PFSK-1 (cell line): ENCODE results near the gene OCEL1.

Experiments
- REST ChIP-seq, 2 experiments: IDR thresholded peaks; 2 replicates each; pipeline versions ENCODE4 v1.6.1 to v1.8.0; 2011 to 2012; ENCODE audit warnings: low read depth in 2 of 2, low read length in 2 of 2, control low read depth in 1 of 2, inconsistent platforms in 1 of 2, mild to moderate bottlenecking in 1 of 2, moderate library complexity in 1 of 2; ENCODE audit not compliant: insufficient read depth in 1 of 2
- TAF1 ChIP-seq: IDR thresholded peaks from 2 replicates; pipeline ENCODE4 v1.6.1; 2012; ENCODE audit warnings: low read length, control low read depth, borderline replicate concordance; ENCODE audit not compliant: insufficient read depth

GRCh38 chr19:17255150-17255621, 29.2 kb downstream of the OCEL1 start:
- TF ChIP-seq REST (IDR thresholded peaks at IDR 0.05; ENCODE audit: insufficient read depth in 1 of 2, low read depth in 2 of 2, low read length in 2 of 2) (no peak), TAF1 (no peak)
